NCI-H2029 treated with DMSO at 0.1 percent for 48 hours (cell line): ENCODE data around the gene PF4V1.
"Not testable (repeated sequence)": the region's sequence is repeated elsewhere in the genome, so short reads cannot be mapped to it uniquely, and the experiment has no call there.

Experiments
- DNase-seq: peaks from one replicate; lab custom pipeline; 2025; lab: John Stamatoyannopoulos, UW

Gene PF4V1

DNA sequence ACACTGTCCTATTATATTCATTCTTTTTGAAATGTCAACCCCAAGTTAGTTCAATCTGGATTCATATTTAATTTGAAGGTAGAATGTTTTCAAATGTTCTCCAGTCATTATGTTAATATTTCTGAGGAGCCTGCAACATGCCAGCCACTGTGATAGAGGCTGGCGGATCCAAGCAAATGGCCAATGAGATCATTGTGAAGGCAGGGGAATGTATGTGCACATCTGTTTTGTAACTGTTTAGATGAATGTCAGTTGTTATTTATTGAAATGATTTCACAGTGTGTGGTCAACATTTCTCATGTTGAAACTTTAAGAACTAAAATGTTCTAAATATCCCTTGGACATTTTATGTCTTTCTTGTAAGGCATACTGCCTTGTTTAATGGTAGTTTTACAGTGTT is 17.7 kb downstream of the PF4V1 start:
- DNase-seq = no peak

GRCh38 chr4:73871511-73872310 is 18.6 kb downstream of the PF4V1 start:
- DNase-seq = no peak

- DNase-seq = no peak
Measured at GRCh38 chr4:73872316-73873108, 19.4 kb downstream of the PF4V1 start.

GRCh38 chr4:73874386-73874785 is 21.3 kb downstream of the PF4V1 start:
- DNase-seq = no peak

- DNase-seq = no peak
Measured at GRCh38 chr4:73875401-73875800, 22.3 kb downstream of the PF4V1 start.

- no peak for DNase-seq
Measured at GRCh38 chr4:73883306-73883705, 30.2 kb downstream of the PF4V1 start.

DNA sequence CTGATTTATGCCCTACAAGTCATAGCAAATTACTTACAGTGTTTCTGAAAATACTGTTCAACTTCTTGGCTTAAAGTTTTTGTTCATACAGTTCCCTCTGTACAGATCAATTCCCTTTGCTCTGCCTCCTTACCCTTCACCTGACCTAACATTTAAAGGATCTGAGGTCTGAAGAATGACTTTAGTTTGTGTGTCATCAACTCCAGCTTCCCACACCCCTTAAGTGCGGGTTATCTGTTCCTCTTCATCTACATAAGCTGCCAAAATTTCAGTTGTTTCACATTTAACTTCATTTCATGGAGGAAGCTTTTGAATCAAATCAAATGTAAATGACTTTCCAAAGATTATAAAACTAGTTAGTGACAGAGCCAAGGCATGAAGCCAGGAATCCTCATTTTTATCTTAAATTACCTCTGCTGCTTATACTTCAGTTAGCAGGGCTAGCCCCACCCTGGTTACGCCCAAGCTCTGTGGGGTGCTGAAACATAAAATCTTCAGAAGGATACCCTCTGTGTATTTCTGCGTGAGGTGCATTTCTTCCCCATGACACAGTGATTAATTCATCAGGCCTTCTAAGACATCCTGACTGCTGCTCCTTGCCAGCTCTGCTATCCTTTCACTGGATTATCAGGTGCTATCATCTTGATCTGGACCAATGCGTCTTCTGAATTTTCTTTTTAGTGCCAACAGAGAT is 32.6 kb downstream of the PF4V1 start:
- DNase-seq = no peak

DNA sequence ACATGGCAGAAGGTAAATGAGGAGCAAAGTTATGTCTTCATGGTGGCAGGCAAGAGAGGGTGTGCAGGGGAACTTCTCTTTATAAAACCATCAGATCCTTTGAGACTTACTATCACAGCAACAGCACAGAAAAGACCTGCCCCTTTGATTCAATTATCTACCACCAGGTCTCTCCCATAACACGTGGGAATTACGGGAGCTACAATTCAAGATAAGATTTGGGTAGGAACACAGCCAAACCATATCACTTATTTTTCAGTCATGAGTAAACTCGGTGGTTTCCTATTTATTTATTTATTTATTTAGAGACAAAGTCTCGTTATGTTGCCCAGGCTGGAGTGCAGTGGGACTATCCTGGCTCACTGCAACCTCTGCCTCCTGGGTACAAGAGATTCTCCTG is 38.2 kb downstream of the PF4V1 start:
- no peak for DNase-seq

GRCh38 chr4:73891739-73892405 is 38.8 kb downstream of the PF4V1 start:
- no peak for DNase-seq

- no peak for DNase-seq
Measured at GRCh38 chr4:73892966-73893365, 39.9 kb downstream of the PF4V1 start.

DNA sequence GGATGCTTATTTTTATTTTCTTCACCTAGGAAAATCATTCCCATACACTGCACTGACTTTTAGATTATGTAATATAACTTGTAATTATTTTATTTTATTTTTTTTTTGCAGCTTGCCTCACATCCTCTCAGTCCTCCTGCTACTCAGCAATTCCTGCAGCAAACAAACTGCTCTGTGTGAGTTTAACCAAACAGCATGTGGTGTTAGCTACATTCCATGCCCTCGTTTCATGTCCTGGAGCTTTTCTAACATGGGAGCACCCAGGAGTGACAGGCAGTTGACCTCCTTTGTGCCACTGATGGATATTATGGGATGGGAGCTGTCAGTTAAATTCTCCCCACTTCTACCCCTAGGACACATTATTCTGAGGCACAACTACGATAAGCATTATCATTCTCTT is 40.9 kb downstream of the PF4V1 start:
- no peak for DNase-seq

DNA sequence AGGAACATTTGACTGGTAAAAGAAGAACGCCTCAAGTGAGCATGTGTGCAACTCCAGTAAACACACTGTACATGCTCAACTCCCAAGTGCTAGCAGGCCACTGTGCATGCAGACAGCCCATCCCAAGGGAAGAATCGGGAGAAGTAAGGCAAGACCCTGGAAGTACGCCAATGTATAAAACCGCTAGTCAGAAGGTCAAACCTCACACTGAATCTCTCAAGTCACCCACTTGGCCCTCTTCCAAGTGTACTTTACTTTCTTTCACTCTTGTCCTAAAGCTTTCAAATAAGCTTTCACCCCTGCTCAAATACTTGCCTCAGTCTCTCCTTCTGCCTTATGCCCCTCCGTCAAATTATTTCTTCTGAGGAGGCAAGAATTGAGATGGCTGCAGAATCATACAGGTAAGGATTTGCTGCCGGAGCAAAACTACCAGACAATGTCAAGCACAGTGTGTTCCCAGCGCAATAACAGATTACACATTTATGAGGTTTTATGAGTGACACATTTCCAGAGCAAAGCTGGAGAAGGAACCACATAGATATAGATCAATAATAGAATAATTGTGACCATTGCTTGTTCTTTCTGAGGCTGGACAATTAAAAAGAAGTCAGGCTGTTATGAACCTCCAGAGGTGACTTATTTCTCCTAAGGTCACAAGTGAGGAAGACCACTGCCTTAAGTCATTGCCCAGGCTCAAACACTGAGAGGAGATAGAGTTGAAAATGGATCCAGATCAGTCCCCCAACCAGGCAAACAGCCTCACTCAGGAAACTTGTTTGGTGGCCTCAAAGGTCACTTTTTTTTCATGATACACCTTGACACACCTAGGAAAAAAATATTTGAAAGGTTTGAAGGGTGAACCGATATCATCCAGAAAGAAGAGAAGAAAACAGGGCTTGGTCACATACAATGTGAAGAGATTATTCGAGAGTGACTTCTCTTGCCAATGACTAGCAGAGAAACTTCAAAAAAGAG is 42.4 kb downstream of the PF4V1 start:
- no peak for DNase-seq

DNA sequence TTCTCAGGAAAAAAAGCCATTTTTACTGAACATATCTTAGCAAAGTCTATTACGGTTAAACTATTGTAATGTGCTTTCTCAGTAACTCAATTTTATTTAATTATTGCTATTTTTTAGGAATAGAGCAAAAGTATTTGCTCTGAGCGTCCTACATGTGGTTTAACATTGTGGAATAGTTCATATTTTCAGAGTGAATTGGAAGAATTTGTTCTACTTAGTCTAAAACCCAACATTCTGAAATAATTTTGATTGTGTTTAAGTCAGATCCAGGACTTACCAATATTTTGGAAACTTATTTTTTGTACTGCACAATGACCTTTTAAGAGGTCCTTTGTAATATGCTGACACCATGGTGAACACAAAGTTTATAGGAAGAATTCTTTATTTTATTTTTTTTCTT is 43.3 kb downstream of the PF4V1 start:
- DNase-seq = no peak

- no peak for DNase-seq
Measured at GRCh38 chr4:73897380-73898136, 44.5 kb downstream of the PF4V1 start.

DNA sequence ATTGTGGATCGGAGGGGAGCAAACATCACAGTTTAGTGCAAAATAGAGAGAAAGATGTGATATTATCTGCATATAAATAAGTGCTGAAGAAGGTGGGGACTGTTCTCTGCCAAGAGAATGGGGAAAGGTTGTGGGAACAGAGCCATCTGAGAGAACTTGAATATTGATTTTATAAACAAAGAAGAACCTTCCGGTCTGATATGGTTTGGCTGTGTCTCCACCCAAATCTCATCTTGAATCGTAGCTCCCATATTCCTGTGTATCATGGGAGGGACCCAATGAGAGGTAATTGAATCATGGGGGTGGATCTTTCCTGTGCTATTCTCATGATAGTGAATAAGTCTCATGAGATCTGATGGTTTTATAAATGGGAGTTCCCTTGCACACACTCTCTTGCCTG is 46.2 kb downstream of the PF4V1 start:
- DNase-seq = not testable (repeated sequence)

DNA sequence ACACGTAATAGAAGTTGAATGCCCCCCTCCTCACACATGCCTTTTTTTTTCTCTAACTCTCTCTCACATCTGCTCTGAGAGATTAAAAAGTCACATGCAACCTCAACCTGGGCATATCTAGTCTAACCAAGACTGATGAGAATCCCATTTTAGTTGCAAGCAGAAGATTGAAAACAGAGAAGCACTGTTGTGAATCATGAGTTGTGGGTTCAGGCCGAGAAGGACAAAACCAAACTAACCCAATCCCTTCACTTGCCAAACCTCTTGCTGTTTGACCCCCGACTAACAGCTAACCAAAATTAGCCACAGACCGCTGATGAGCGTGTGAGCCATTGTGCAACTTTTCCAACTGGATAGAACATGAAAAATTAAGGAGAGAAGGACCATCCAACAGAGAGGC is 47.9 kb downstream of the PF4V1 start:
- DNase-seq = no peak

DNA sequence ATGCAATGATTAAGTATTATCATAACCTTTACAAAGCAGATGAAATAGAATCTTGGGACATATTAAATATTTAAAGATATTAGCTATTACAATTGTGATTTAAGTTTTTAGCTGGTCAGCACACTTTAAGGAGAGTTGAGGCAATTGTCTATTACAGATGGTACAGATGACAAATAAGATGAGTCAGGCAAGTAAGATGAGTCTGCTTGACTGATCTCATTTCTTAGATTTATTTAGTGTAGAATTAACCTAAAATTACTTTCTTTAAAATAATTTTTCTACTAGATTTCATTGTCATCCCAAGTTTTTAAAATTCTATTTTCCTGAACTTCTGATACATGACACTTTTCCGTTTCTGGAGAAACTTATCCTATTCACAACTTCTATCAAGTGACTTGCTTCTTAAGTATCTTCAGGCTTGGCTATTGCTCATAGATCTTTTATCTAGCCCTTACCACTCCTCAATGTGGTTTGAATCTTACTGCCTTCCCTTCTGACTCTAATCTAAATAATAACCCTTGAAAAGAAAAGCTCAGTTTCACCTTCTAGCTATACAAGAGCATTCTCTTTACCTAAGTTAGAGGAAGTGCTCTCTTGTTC is 49.0 kb downstream of the PF4V1 start:
- DNase-seq = no peak

GRCh38 chr4:73902817-73903547 is 49.9 kb downstream of the PF4V1 start:
- DNase-seq = no peak
